H1 (cell line): ENCODE results near the gene CYP4B1. TPM values are rescaled to one million over a fixed set of nuclear protein-coding genes. Genes with fewer than 3 reads are reported as not detected.

Experiments
- BACH1 ChIP-seq: IDR thresholded peaks from 2 replicates; pipeline ENCODE4 v1.6.1; 2012; ENCODE audit warnings: low read length, improper control_type of control experiment
- EGR1 ChIP-seq: IDR thresholded peaks from 2 replicates; pipeline ENCODE4 v1.6.1; 2011; ENCODE audit warnings: low read depth, low read length, borderline replicate concordance
- KDM1A ChIP-seq: fragments of 200-600, 300-600 bp; sonication (generic); IDR thresholded peaks from 2 replicates; pipeline ENCODE4 v1.7.1; 2016; ENCODE audit warnings: mild to moderate bottlenecking, low read length, borderline replicate concordance
- TAF7 ChIP-seq: optimal IDR thresholded peaks from 2 replicates; pipeline ENCODE3; 2011; ENCODE audit warnings: low read depth, mild to moderate bottlenecking, inconsistent platforms, low read length, moderate library complexity, borderline replicate concordance
- TCF12 ChIP-seq: IDR thresholded peaks from 2 replicates; pipeline ENCODE4 v1.6.1; 2011; ENCODE audit warnings: low read depth, mild to moderate bottlenecking, low read length
- polyA plus RNA-seq, 7 experiments: library from polyadenylated mRNA; depleted of rRNA in 3 of 7; stranded (reverse) in 5 of 7; unstranded in 2 of 7; fragments of >200 nt in 5 of 7; fragments of 200-250 nt in 2 of 7; gene quantifications; 1 replicate in 5 of 7; 2 replicates in 1 of 7; 4 replicates in 1 of 7; pipeline versions ENCODE4 v1.2.1 to v1.2.3, GENCODE V29; 2011 to 2013; ENCODE audit warnings: missing spikeins in 2 of 7, mixed read lengths in 2 of 7
- total RNA-seq: library from RNA; stranded (reverse); fragmentation: NEBNext Ultra II Directional; extraction: Animal tissue kit (Norgen Biotek cat#: 25700); gene quantifications from 2 replicates; pipeline ENCODE4 v1.2.1, GENCODE V29; 2021
- TF ChIP-seq, protein P1 (sequence below): fragments of 300-600 bp; sonication (generic); IDR thresholded peaks from 2 replicates; pipeline ENCODE4 v1.7.1; 2012; ENCODE audit warnings: low read length, moderate library complexity, mild to moderate bottlenecking, inconsistent platforms; ENCODE audit not compliant: insufficient replicate concordance

The CYP4B1 gene
- total and polyA plus RNA-seq, 2 of the 8 experiments (the other 6 are each of a cell fraction or from before 2014, with no cell fraction given): 0.23 TPM; not detected in 1

DNA sequence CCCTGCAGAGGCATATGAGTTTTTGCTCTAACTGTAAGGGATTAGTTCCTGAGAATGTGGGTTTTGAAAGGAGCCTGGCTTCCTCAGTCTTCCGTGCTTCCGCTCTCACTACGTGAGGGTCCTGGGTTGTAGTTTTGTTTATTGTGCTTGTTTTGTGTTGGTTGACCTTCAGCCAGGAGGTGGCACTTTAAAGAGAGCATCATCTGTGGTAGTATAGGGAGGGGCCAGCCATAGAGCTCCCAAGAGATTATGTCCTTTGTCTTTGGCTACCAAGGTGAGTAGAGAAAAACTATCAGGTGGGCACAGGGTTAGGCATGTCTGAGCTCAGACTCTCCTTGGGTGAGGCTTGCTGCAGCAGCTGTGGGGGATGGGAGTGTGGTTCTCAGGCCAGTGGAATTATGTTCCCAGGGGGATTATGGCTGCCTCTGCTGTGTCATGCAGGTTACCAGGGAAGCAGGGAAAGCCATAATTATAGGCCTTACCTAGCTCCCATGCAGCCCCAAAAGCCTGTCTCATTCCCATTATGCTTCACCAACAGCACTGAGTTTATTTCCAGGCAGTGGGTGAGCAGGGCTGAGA is 23.5 kb downstream of the CYP4B1 start (continued):
- TF ChIP-seq, protein P1, sequence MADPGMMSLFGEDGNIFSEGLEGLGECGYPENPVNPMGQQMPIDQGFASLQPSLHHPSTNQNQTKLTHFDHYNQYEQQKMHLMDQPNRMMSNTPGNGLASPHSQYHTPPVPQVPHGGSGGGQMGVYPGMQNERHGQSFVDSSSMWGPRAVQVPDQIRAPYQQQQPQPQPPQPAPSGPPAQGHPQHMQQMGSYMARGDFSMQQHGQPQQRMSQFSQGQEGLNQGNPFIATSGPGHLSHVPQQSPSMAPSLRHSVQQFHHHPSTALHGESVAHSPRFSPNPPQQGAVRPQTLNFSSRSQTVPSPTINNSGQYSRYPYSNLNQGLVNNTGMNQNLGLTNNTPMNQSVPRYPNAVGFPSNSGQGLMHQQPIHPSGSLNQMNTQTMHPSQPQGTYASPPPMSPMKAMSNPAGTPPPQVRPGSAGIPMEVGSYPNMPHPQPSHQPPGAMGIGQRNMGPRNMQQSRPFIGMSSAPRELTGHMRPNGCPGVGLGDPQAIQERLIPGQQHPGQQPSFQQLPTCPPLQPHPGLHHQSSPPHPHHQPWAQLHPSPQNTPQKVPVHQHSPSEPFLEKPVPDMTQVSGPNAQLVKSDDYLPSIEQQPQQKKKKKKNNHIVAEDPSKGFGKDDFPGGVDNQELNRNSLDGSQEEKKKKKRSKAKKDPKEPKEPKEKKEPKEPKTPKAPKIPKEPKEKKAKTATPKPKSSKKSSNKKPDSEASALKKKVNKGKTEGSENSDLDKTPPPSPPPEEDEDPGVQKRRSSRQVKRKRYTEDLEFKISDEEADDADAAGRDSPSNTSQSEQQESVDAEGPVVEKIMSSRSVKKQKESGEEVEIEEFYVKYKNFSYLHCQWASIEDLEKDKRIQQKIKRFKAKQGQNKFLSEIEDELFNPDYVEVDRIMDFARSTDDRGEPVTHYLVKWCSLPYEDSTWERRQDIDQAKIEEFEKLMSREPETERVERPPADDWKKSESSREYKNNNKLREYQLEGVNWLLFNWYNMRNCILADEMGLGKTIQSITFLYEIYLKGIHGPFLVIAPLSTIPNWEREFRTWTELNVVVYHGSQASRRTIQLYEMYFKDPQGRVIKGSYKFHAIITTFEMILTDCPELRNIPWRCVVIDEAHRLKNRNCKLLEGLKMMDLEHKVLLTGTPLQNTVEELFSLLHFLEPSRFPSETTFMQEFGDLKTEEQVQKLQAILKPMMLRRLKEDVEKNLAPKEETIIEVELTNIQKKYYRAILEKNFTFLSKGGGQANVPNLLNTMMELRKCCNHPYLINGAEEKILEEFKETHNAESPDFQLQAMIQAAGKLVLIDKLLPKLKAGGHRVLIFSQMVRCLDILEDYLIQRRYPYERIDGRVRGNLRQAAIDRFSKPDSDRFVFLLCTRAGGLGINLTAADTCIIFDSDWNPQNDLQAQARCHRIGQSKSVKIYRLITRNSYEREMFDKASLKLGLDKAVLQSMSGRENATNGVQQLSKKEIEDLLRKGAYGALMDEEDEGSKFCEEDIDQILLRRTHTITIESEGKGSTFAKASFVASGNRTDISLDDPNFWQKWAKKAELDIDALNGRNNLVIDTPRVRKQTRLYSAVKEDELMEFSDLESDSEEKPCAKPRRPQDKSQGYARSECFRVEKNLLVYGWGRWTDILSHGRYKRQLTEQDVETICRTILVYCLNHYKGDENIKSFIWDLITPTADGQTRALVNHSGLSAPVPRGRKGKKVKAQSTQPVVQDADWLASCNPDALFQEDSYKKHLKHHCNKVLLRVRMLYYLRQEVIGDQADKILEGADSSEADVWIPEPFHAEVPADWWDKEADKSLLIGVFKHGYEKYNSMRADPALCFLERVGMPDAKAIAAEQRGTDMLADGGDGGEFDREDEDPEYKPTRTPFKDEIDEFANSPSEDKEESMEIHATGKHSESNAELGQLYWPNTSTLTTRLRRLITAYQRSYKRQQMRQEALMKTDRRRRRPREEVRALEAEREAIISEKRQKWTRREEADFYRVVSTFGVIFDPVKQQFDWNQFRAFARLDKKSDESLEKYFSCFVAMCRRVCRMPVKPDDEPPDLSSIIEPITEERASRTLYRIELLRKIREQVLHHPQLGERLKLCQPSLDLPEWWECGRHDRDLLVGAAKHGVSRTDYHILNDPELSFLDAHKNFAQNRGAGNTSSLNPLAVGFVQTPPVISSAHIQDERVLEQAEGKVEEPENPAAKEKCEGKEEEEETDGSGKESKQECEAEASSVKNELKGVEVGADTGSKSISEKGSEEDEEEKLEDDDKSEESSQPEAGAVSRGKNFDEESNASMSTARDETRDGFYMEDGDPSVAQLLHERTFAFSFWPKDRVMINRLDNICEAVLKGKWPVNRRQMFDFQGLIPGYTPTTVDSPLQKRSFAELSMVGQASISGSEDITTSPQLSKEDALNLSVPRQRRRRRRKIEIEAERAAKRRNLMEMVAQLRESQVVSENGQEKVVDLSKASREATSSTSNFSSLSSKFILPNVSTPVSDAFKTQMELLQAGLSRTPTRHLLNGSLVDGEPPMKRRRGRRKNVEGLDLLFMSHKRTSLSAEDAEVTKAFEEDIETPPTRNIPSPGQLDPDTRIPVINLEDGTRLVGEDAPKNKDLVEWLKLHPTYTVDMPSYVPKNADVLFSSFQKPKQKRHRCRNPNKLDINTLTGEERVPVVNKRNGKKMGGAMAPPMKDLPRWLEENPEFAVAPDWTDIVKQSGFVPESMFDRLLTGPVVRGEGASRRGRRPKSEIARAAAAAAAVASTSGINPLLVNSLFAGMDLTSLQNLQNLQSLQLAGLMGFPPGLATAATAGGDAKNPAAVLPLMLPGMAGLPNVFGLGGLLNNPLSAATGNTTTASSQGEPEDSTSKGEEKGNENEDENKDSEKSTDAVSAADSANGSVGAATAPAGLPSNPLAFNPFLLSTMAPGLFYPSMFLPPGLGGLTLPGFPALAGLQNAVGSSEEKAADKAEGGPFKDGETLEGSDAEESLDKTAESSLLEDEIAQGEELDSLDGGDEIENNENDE: no peak
- no peak for TF ChIP-seq BACH1
- no peak for TF ChIP-seq TAF7
- TF ChIP-seq EGR1: no peak
- TF ChIP-seq TCF12: no peak
- no peak for TF ChIP-seq KDM1A
